Vagina (tissue), 2 donors: ENCODE results near the gene KRTAP12-1.
"Not testable (repeated sequence)": the region's sequence is repeated elsewhere in the genome, so short reads cannot be mapped to it uniquely, and the experiment has no call there.

Experiments used
- POLR2A ChIP-seq, 2 donors: fragments of 450-650 bp; IDR thresholded peaks; one replicate each; pipeline ENCODE4 v1.6.1; 2017; ENCODE audit warnings: antibody characterized with exemption in 2 of 2, mild to moderate bottlenecking in 2 of 2, moderate library complexity in 2 of 2
- POLR2AphosphoS5 ChIP-seq, 2 donors: sonication (generic); formaldehyde crosslinking; IDR thresholded peaks; one replicate each; pipeline ENCODE4 v1.9.0; 2017; ENCODE audit warnings: antibody characterized with exemption in 2 of 2, mild to moderate bottlenecking in 2 of 2, low read depth in 1 of 2; ENCODE audit not compliant: insufficient read depth in 1 of 2
- TF ChIP-seq, protein P1 (sequence below), 3 experiments: fragments of 450-650 bp in 2 of 3; fragments of 200-600 bp in 1 of 3; sonication (generic) in 1 of 3; IDR thresholded peaks; one replicate each; pipeline ENCODE4 v1.5.1; 2017 to 2019; ENCODE audit warnings: antibody characterized with exemption in 3 of 3, mild to moderate bottlenecking in 2 of 3, moderate library complexity in 2 of 3

DNA sequence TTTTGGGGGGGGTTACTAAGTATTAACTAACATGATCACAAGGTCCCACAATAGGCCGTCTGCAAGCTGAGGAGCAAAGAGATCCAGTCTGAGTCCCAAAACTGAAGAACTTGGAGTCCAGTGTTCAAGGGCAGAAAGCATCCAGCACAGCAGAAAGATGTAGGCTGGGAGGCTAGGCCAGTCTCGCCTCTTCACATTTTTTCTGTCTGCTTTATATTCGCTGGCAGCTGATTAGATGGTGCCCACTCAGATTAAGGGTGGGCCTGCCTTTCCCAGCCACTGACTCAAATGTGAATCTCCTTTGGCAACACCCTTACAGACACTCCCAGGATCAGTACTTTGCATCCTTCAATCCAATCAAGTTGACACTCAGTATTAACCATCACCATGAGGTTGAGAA, 7.8 kb upstream of the KRTAP12-1 start:
- not testable (repeated sequence) for TF ChIP-seq POLR2AphosphoS5 (IDR thresholded peaks at IDR 0.05; ENCODE audit: insufficient read depth in 1 of 2, low read depth in 1 of 2); POLR2A (IDR thresholded peaks at IDR 0.05)
- TF ChIP-seq, protein P1, sequence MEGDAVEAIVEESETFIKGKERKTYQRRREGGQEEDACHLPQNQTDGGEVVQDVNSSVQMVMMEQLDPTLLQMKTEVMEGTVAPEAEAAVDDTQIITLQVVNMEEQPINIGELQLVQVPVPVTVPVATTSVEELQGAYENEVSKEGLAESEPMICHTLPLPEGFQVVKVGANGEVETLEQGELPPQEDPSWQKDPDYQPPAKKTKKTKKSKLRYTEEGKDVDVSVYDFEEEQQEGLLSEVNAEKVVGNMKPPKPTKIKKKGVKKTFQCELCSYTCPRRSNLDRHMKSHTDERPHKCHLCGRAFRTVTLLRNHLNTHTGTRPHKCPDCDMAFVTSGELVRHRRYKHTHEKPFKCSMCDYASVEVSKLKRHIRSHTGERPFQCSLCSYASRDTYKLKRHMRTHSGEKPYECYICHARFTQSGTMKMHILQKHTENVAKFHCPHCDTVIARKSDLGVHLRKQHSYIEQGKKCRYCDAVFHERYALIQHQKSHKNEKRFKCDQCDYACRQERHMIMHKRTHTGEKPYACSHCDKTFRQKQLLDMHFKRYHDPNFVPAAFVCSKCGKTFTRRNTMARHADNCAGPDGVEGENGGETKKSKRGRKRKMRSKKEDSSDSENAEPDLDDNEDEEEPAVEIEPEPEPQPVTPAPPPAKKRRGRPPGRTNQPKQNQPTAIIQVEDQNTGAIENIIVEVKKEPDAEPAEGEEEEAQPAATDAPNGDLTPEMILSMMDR (IDR thresholded peaks at IDR 0.05): not testable (repeated sequence)
